ENCODE results near the gene KCNJ1. TPM values are rescaled to one million over a fixed set of nuclear protein-coding genes. Genes with fewer than 3 reads are reported as not detected.

KCNJ1 gene
- total and polyA plus RNA-seq, 2 of the 8 experiments (the other 6 are each of a cell fraction or from before 2014, with no cell fraction given), result 0.17 to 0.23 TPM

DNA sequence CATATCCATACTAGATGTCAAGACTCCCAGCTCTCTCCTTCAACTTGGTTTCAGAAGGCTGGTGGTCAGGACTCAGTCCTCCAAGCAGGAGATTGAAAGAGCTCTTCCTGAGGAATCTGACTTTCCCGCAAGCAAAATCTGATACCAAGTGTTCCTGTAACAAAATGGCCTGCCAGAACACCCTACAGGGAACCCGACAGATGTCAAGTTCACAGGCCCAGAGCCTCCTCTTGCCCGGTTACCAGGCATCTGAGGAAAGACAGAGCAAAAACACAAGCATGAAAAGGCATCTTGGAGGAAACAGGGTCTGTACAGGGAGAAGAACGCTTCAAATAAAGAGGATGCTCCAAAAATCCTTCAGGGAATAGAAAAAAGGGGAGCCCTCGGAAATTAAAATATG lies 15.4 kb upstream of the KCNJ1 start:
- no peak overlapping the region for H2AFZ ChIP-seq (ENCODE audit: low read length)
- H3K56ac ChIP-seq (replicated peaks; ENCODE audit: insufficient read length, low read depth, low read length), result no peak overlapping the region
- no peak overlapping the region for H3K23ac ChIP-seq (ENCODE audit: insufficient read length)
- H2BK20ac ChIP-seq (ENCODE audit: low read length), result no peak overlapping the region
- H3K18ac ChIP-seq (ENCODE audit: extremely low read depth, low read length), result no peak overlapping the region
- H2AK5ac ChIP-seq (ENCODE audit: low read depth, low read length), result no peak overlapping the region
- H3K9me3 ChIP-seq (ENCODE audit: insufficient read depth in 2 of 2, low read depth in 1 of 2, low read length in 1 of 2), result no peaks in the 10 kb centered on the region
- H4K20me1 ChIP-seq (replicated peaks in 1 of 2; ENCODE audit: control insufficient read depth in 1 of 2, insufficient read depth in 2 of 2, low read length in 2 of 2), result no peaks in the 10 kb centered on the region
- no peak overlapping the region for H3K9ac ChIP-seq (replicated peaks in 1 of 4; ENCODE audit: extremely low read depth in 1 of 4, low read depth in 3 of 4, low read length in 3 of 4)
- H3K4me1 ChIP-seq (replicated peaks in 1 of 4; ENCODE audit: control insufficient read depth in 3 of 4, insufficient read depth in 4 of 4, low read length in 3 of 4), result peaks cover 2 to 6% (median 3%) of the 10 kb centered on the region in 4 experiments; a peak in 4 of 7 replicates
- DNase-seq (ENCODE audit: low read depth in 1 of 2, low spot score in 2 of 2) (no peak), FAIRE-seq (no peak)
- H3K4ac ChIP-seq (replicated peaks; ENCODE audit: insufficient read length, low read depth, low read length), result no peak overlapping the region
- POLR2A ChIA-PET (ENCODE audit: partially characterized antibody), result no interaction called here
- H2BK5ac ChIP-seq (ENCODE audit: low read depth, low read length), result no peak overlapping the region
- H3K79me2 ChIP-seq (ENCODE audit: control insufficient read depth in 1 of 2, insufficient read depth in 2 of 2, low read length in 2 of 2), result no peaks in the 10 kb centered on the region
- no peaks in the 10 kb centered on the region for H3K79me1 ChIP-seq (ENCODE audit: low read depth, low read length)
- no peak overlapping the region for H4K5ac ChIP-seq (ENCODE audit: insufficient read length, low read depth, low read length)
- no peak overlapping the region for H2BK12ac ChIP-seq (ENCODE audit: low read depth, low read length)
- TF ChIP-seq CREB1 (IDR thresholded peaks at IDR 0.05) (no peak), CTBP2 (IDR thresholded peaks at IDR 0.05; ENCODE audit: borderline replicate concordance, insufficient read depth, insufficient read length, low read length) (no peak), TBP (IDR thresholded peaks at IDR 0.05; ENCODE audit: low read depth, low read length) (no peak), RBBP5 (IDR thresholded peaks at IDR 0.05; ENCODE audit: borderline replicate concordance, low read depth, low read length) (no peak), RNF2 (IDR thresholded peaks at IDR 0.05; ENCODE audit: borderline replicate concordance, low read depth, low read length, missing control alignments, poor library complexity, severe bottlenecking) (no peak), POLR2AphosphoS5 (IDR thresholded peaks at IDR 0.05; ENCODE audit: low read depth, low read length) (no peak), BRCA1 (IDR thresholded peaks at IDR 0.05; ENCODE audit: low read depth, low read length) (no peak), MAX (IDR thresholded peaks at IDR 0.05) (no peak)
- no peak overlapping the region for H4K91ac ChIP-seq (replicated peaks; ENCODE audit: insufficient read length, low read length)
- no peak overlapping the region for H2BK15ac ChIP-seq (ENCODE audit: low read length)
- no peaks in the 10 kb centered on the region for H3K36me3 ChIP-seq (ENCODE audit: control insufficient read depth in 2 of 4, insufficient read depth in 4 of 4, low read length in 3 of 4)
- H3K27me3 ChIP-seq (replicated peaks in 1 of 4; ENCODE audit: control insufficient read depth in 3 of 4, extremely low read depth in 1 of 4, insufficient read depth in 3 of 4, low read length in 3 of 4), result peaks cover 0 to 23% (median 14%) of the 10 kb centered on the region in 4 experiments; a peak in 6 of 7 replicates
- no peak overlapping the region for H3K27ac ChIP-seq (ENCODE audit: low read depth, low read length)
- H2BK120ac ChIP-seq (replicated peaks; ENCODE audit: low read depth, low read length), result no peak overlapping the region
- CTCF ChIA-PET (ENCODE audit: partially characterized antibody), result interaction anchor here (1.0 to 4.6 kb wide), 10 partner anchors 13 to 74 kb away, joined by 3 to 27 read pairs (median 7); no protein-coding TSS in a partner anchor
- no peak overlapping the region for H3K4me3 ChIP-seq (ENCODE audit: extremely low read depth in 1 of 4, insufficient read depth in 2 of 4, low read depth in 3 of 4, low read length in 4 of 4)
- H3K23me2 ChIP-seq (ENCODE audit: low read depth, low read length), result no peaks in the 10 kb centered on the region; the same call in 1 of the 2 replicates
- H3K14ac ChIP-seq (ENCODE audit: insufficient read length), result no peak overlapping the region
- 85% methylated on average over 5 of the region's 5 CpGs; no CpG with 5 or more reads in 1 of the 2 experiments for WGBS, 2 experiments (ENCODE audit: extremely low coverage in 1 of 2, insufficient coverage in 1 of 2, insufficient read length in 1 of 2, insufficient replicate concordance in 2 of 2, low coverage in 1 of 2, low lambda C conversion rate in 2 of 2, missing lambda C conversion rate in 1 of 2)
- no peak overlapping the region for H3K4me2 ChIP-seq (ENCODE audit: insufficient read depth in 1 of 2, low read depth in 2 of 2, low read length in 2 of 2)
- H4K8ac ChIP-seq (ENCODE audit: extremely low read depth, insufficient read depth, low read length), result no peak overlapping the region

Data from H1 (cell line).